ENCODE data around the gene VPS37C.
"Not testable (repeated sequence)": the region's sequence is repeated elsewhere in the genome, so short reads cannot be mapped to it uniquely, and the experiment has no call there.

DNA sequence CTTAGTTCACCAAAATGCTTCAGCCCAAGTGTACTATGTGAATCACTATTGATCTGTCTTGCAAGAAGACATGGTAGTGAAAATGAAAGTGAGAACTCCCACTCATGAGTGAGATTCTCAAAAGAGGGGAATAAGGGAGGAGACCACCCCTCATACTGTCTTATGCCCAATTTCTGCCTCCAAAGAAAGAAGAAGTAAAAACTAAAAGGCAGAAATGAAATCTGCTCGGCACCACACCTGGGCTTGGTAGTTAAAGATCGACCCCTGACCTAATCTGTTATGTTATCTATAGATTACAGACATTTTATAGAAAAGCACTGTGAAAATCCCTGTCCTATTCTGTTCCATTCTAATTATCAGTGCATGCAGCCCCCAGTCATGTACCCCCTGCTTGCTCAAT lies 63.0 kb downstream of the VPS37C start:
- TF ChIP-seq POLR2AphosphoS5, POLR2A (IDR thresholded peaks at IDR 0.05): not testable (repeated sequence)
- TF ChIP-seq, protein P1, sequence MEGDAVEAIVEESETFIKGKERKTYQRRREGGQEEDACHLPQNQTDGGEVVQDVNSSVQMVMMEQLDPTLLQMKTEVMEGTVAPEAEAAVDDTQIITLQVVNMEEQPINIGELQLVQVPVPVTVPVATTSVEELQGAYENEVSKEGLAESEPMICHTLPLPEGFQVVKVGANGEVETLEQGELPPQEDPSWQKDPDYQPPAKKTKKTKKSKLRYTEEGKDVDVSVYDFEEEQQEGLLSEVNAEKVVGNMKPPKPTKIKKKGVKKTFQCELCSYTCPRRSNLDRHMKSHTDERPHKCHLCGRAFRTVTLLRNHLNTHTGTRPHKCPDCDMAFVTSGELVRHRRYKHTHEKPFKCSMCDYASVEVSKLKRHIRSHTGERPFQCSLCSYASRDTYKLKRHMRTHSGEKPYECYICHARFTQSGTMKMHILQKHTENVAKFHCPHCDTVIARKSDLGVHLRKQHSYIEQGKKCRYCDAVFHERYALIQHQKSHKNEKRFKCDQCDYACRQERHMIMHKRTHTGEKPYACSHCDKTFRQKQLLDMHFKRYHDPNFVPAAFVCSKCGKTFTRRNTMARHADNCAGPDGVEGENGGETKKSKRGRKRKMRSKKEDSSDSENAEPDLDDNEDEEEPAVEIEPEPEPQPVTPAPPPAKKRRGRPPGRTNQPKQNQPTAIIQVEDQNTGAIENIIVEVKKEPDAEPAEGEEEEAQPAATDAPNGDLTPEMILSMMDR (IDR thresholded peaks at IDR 0.05) = not testable (repeated sequence)

All from upper lobe of left lung (tissue), 4 donors.